Gastrocnemius medialis (tissue), 4 donors: ENCODE measurements around the gene GABRB3.

ENCODE experiments used
- POLR2A ChIP-seq, 2 donors: fragments of 450-650 bp; IDR thresholded peaks; one replicate each; pipeline ENCODE4 v1.6.1; 2017; ENCODE audit warnings: antibody characterized with exemption in 2 of 2, mild to moderate bottlenecking in 2 of 2, moderate library complexity in 2 of 2
- TF ChIP-seq, protein P1 (sequence below), 5 experiments: fragments of 450-650 bp in 3 of 5; fragments of 200-600 bp in 2 of 5; sonication (generic) in 2 of 5; IDR thresholded peaks in 4 of 5; conservative IDR thresholded peaks in 1 of 5; 1 replicate in 4 of 5; 2 replicates in 1 of 5; pipeline ENCODE4 v1.5.1; 2016 to 2019; ENCODE audit warnings: antibody characterized with exemption in 5 of 5, mild to moderate bottlenecking in 3 of 5, moderate library complexity in 3 of 5

DNA sequence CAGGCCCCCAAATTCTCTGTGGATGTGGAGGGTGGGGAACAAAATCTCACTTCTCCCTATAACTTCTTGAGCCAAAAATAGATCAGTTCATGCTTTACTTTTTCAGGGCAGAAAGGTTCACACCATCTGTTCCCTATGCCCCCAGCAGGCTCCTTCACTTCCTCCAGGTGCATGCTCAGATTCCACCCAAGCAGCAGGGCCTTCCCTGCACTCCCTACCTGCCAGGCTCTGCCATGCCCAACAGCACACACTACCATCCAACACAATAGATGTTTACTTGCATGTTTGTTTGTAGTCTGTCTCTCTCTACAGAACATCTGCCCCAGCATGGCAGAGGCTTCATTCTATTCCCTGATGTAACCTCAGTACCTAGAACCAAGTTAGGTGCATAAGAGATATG lies 43.3 kb downstream of the GABRB3 start:
- TF ChIP-seq, protein P1, sequence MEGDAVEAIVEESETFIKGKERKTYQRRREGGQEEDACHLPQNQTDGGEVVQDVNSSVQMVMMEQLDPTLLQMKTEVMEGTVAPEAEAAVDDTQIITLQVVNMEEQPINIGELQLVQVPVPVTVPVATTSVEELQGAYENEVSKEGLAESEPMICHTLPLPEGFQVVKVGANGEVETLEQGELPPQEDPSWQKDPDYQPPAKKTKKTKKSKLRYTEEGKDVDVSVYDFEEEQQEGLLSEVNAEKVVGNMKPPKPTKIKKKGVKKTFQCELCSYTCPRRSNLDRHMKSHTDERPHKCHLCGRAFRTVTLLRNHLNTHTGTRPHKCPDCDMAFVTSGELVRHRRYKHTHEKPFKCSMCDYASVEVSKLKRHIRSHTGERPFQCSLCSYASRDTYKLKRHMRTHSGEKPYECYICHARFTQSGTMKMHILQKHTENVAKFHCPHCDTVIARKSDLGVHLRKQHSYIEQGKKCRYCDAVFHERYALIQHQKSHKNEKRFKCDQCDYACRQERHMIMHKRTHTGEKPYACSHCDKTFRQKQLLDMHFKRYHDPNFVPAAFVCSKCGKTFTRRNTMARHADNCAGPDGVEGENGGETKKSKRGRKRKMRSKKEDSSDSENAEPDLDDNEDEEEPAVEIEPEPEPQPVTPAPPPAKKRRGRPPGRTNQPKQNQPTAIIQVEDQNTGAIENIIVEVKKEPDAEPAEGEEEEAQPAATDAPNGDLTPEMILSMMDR (IDR thresholded peaks at IDR 0.05 in 4 of 5, conservative IDR thresholded peaks at IDR 0.05 in 1 of 5) = no peak
- TF ChIP-seq POLR2A (IDR thresholded peaks at IDR 0.05) = no peak
